ENCODE measurements around the gene C4orf36.
"Not testable (repeated sequence)": the region's sequence is repeated elsewhere in the genome, so short reads cannot be mapped to it uniquely, and the experiment has no call there.

C4orf36 gene

DNA sequence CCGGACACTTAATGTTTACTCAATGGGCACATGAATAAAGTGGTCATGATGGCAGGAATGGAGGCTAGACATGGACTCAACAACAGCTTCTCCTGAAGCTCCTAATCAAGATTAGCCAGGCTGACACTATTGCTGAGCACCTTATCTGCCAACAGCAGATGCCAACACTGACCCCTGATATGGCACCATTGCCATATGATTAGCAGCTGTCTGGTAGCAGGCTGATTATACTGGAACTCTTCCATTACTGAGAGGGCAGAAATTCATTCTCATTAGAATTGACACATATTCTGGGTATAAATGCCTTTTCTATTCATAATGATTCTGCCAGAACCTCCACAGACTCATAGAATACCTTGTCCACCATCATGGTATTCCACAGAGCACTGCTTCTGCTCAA is 24.2 kb upstream of the C4orf36 start:
- no peak for DNase-seq

DNA sequence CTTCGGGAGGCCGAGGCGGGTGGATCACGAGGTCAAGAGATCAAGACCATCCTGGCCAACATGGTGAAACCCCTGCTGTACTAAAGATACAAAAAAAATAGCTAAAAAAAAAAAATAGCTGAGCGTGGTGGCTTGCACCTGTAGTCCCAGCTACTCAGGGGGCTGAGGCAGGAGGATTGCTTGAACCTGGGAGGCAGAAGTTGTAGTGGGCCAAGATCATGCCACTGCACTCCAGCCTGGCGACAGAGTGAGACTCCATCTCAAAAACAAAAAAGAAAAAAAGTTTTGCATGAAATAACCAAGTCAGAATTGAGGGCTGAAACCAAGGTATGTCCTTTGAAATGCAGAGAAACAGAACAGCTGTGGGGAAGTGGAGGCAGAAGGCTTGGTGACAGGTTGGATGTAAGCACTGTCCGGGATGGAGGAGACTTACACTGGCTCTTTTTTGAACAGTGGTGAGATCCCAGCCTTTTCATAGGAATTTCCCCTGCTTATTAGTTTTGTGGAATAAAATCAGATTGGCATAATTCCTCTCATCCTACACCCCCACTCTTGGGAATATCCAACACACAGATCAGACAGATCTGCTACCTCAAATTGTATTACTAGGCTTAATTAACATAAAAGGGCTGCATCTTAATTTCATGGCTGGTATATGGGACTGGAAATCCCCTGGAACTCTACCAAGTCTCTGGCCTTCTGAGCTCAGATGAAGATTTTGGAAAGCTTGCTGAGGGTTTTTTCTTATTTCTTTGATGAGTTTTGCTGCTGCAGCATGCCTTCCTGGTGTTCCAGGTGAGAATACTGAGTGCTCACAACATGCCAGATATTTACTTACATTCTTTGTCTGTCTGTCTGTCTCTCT is 18.8 kb upstream of the C4orf36 start:
- DNase-seq = no peak

DNA sequence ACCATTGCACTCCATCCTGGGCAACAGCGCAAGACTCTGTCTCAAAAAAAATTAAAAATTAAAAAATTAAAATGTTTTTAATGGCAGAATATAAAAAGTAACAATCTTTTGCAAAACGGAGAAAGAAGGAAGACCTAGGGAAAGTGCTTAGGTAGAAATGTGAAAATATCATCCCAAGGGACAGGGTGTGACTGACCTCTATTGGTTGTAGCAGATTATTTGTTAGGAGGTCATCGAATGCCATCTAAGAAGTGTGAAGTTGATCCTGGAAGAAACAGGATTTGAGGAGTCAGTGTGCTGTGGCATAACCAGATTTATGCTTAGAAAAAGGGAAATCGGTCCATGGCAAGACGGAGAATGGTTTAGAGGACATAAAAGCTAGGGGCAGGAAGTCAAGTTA is 18.1 kb upstream of the C4orf36 start:
- DNase-seq = no peak

DNA sequence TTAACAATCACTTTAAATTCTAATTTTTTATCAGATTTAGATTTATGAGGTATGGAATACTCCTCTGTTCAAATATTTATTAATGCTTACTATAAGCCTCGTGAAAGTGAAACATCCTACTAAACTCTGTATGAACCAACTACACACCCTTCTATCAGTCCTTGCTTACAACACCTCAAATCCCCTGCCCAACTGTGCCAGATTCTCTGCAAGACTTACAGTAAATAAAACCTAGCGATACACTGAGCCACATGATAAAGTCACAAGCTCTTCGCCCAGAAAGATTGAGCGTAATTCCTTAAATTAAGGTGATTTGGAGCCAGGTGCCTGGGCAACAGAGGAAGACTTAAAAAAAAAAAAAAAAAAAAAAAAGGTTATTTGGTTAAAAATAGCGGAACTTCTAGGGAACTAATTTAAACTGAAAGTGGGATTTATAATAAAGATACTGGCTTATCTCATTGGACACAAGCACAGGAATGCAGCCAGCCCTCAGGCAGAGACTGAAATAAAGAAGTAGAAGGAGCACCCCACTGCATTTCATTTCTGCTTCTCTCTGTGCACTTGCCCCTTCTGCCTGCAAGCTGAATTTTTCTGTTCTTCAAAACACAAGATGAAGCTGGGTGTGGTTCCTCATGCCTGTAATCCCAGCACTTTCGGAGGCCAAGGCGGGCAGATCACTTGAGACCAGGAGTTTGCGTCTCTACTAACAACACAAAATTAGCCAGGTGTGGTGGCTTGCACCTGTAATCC is 17.5 kb upstream of the C4orf36 start:
- no peak for DNase-seq

DNA sequence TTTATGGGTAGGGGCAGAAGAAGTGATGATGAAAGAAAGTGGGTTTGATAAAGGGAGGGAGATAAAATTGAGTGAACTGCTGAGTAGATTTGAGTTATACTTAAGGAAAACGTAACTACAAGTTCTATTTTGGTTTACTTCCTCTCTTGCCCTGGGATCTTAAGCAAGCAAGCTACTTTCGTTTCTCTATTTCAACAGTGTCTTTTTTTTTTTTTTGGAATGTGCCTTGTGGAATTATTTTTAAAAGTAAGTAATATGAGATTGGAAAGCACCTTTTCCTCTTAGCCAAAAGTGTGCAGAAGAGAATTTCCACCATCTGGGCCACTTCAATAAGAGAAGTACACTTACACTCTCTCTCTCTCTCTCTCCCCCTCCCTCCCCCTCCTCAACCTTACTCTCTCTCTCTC is 16.0 kb upstream of the C4orf36 start:
- no peak for DNase-seq

DNA sequence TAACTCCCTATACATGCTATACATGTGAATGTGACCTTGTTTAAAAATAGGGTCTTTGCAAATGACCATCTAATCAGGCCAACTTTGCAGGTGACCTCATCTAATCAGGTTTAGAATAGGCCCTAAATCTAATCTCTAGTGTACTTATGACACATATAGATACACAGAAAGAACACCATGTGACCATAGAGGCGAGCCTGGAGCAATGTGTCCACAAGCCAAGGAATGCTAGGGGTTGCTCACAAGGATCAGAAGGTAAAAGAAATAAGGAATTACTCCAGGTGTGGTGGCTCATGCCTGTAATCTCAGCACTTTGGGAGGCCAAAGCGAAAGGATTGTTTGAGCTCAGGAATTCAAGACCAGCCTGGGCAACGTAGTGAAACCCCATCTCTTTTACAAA is 9.6 kb upstream of the C4orf36 start:
- no peak for DNase-seq

DNA sequence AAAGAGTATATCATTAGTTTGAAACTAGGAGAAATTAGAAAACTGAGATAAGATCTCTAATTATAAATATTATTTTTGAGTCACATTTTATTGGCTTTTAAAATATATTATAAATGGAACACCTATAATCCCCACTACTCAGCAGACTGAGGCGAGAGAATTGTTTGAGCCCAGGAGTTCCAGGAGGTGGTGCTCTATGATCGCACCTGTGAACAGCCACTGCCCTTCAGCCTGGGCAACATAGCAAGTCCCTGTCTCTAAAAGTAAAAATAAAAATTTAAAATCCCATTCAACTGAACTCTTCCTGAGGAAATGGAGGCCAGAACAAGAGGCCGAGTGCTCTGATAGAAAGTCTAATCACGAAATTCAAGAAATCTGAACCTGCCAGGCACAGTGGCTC is 6.3 kb upstream of the C4orf36 start:
- DNase-seq = no peak

DNA sequence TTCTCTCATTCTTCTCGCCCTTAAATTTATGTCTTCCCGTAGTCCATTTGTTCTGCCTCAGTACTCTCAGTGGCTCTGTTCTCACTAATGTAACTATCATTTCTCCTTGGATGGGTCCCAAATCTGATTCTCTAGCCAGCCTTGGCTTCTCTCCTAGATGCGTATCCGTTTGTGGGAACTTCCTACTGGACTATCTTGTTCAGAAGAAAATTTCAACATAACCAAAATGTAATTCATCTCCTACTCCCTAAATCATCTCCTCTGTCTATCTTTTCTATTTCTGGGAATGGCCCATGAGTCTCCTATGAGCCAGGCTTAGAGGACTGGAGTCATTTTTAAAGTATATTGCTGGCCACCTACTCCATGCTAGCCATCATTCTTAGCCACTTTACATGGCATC is 4.4 kb upstream of the C4orf36 start:
- no peak for DNase-seq

DNA sequence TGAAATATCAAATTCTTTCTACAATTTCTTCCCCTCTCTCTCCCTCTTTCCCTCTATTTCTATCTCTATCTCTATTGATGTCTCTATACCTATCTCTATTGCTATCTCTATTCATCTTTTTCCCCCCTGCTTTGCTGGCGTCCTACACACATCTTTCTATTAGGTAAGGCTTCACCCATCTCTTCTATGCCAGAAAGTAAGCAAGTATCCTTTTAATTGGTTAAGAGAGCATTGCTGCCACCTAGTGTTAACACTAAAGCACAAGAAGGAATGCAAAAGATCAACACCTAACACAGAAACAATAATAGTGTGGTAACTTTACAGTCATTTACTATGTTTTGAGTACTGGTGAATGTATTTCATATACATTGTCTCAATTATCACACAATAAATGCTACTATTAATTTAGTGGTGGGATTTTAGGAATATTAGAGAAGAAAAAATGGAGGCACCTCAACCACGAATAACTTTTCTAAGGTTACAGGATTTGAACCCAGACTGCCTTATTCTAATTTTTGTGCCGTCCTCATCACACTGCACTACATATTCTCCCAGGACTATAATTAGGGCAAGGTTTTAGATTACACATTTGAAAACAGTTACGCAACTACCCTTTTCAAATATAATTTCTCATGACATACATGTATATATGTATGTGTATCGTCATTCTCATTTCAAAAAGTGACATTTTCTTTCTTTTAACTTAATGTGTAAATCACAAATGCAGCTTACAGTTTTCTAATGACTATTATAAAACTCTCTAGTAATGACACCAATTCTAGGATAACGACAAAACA is 3.7 kb upstream of the C4orf36 start:
- peak; percentile 37 for DNase-seq

DNA sequence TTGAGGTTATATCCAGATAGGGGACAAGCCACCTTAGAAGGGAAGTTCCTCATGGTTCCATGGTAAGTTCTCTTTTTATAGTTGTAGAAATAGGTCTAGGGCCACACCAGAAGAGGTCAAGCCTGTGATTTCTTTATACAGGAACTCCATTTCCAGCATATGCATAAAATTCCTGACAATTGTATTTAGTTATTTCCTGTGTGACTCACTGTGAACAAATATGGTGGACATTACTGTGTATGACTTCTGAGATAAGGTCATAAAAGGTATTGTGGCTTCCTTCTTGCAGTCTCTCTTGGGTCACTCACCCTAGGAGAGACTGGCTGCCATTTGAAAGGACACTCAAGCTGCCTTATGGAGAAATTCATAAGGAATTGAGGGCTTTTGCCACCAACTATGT is 2.2 kb upstream of the C4orf36 start:
- DNase-seq = no peak

DNA sequence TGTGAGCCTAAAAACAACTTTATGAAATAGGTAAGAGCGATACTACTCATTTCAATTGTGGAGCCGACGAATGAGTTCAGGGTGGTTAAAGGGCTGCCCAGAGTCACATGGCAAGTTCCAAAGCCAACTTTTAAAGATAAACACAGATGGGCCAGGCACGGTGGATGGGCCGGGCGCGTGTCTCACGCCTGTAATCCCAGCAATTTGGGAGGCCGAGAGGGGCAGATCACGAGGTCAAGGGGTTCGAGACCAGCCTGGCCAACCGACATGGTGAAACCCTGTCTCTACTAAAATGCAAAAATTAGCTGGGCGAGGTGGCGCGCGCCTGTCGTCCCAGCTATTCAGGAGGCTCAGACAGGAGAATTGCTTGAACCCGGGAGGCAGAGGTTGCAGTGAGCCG is 914 bp upstream of the C4orf36 start:
- DNase-seq = no peak

DNA sequence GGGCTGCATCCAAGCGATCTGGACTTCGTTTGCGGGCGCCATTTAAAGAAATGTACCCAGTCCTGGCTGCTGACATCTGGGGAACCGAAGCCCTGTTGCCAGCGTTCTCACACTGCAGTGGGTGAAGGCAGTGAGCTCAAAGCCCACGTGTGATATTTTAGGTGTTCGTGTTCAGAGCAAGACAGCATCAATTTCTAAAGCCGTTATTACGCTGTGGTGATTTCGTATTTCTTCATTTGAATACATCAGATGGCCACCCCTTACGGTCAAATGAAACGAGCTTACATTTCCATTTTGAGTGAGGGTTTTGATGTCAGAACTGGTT is 376 bp upstream of the C4orf36 start:
- DNase-seq = no peak

DNA sequence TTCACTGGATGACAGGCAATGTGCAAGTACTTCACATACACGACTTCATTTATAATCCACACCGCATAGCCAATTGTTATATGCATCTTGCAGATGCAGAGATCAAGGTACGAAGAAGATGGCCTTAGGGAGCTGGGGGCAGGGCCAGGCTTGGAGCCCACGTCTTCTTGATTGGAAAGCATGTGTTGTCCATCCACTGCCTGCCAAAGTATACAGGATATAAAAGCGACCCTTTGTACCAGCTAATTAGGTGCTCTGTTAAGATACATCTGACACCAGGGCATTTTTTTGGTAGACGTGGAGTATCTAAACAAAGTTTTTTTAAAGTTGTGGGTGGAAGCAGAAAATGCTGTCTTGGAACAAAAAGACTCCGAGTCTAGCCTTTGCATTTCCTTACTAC is 1.4 kb downstream of the C4orf36 start:
- no peak for DNase-seq

DNA sequence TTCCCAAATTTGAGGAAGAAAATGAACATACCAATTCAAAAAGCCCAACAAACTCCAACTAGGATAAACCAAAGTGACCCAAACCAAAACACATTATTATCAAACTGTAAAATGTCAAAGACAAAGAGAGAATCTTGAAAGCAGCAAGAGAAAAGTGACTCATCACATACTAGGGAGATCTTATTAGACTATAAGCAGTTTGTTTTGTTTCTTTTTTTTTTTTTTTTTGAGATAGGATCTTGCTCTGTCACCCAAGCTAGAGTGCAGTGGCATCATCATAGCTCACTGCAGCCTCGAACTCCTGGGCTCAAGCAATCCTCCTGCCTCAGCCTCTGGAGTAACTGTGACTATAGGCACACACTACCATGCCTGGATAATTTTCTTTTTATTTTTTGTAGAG is 12.6 kb downstream of the C4orf36 start:
- no peak for DNase-seq

DNA sequence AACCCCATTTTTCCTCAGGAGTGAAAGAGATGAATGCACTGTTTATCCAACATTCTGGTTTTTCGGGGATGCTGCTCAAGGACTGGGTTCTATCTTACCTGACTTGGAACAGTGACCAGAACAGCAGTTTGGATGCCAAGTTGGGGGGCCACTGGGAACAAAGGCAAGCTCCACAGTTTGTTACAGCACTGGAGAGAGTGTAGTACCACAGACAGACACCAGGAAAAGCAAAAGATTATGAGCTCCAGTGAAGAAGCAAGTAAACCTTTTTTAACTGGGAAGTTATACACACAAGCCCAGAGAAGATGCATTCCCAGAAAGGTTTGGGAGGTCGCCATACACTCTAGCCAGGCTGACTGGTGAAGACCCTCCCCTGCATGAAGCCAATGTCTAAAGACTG is 13.6 kb downstream of the C4orf36 start:
- no peak for DNase-seq

DNA sequence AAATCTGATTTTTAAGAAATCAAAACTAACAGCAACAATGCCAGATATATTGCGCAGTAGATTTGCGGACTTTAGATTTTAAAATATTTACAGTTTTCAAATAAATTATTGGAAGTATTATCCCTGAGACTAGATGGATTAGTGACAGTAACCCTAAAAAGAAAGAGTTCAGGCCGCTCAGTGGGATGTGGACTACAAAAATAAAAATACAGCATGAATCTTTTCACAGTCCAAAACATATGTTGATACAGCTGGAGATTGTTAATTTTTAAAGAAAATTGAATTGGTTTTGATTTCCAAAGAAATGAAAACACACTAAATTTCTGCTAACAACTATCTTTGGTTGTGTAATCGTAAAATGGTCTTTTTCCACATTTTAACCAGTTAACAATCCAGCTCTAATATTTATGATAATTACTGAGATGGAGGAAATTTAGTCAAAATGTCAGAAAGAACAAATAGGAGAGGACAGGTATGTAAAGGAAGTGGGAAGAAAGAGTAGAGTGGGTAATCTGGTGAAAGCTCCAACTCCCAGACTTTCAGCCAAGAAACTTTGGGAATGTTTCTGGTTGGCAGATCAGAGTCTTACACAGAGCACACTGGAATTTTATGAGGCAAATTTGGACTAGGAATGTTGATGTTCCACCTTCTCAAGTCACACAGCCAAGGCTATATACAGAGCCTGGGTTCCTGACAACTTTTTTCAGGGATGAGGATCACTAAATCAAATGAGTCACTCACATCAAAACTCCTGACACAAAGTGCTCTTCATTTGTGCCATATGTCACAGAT is 15.1 kb downstream of the C4orf36 start:
- no peak for DNase-seq

DNA sequence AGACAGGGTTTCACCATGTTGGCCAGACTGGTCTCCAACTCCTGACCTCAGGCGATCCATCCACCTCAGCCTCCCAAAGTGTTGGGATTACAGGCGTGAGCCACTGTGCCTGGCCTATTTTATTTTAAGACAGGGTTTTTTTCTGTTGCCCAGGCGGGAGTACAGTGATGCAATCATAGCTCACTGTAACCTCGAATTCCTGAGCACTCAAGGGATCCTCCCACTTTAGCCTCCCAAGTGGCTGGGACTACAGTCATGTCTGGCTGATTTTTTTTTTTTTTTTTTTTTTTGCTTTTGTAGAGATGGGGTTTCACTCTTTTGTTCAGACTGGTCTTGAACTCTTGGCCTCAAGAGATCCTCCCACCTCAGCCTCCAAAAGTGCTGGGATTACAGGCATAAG is 16.8 kb downstream of the C4orf36 start:
- DNase-seq = not testable (repeated sequence)

DNA sequence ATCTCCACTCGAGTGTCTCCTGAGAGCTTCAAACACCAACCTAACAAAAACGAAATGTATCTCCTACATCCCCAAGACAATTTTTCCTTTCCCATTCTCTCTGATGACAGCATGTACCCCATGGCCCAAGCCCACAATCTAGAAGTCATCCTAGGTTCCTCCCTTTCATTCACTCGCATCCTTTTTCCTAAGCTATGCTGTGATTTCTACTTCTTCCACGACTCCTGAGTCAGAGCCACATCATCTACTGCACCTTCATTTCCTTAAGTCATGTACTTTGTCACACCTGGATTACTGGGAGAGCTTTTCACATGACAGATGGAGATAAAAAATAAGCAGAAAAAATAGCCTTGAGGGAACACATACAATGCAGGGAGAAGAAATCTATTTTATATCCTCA is 20.1 kb downstream of the C4orf36 start:
- DNase-seq = no peak

DNA sequence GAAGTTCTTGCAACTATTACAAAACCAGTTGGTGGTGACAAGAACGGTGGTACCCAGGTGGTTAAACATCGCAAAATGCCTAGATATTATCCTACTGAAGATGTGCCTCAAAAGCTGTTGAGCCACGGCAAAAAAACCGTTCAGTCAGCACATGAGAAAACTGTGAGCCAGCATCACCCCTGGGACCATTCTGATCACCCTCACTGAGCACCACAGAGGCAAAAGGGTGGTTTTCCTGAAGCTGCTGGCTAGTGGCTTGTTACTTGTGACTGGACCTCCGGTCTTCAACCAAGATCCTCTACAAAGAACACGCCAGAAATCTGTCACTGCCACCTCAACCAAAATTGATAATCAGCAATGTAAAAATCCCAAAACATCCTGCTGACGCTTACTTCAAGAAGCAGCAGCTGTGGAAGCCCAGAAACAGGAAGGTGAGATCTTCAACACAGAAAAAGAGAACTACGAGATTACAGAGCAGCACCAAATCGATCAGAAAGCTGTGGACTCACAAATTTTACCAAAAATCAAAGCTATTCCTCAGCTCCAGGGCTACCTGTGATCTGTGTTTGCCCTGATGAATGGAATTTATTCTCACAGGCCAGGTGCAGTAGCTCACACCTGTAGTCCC is 21.7 kb downstream of the C4orf36 start:
- no peak for DNase-seq

DNA sequence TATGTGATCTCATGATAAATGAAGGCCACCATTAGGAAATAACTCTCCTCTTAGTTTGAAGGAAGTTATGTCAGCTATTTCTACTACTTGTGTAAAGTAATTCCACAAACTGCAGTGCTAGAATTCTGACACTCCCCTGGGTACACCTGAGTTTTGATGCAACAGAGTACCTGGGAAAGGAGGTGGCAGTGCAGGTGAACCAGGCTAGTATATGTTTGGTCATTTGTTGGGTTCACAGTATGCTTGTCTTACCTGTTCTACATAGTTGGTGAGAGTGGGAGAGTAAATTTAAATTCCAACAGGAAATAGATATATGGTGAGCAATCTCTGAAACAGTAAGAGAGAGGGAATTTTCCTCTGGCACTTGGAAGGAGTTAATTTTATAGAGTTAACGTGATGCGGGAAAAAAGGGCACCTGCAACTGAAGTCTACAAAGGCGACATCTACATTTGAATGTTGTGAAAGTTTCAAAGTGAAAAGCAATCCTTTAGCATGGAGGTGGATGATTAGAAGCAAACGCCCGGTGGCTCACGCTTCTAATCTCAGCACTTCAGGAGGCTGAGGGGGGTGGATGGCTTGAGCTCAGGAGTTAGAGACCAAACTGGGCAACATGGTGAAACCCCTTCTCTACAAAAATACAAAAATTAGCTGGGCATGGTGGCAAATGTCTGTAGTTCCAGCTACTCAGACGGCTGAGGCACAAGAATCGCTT is 34.7 kb downstream of the C4orf36 start:
- no peak for DNase-seq

DNA sequence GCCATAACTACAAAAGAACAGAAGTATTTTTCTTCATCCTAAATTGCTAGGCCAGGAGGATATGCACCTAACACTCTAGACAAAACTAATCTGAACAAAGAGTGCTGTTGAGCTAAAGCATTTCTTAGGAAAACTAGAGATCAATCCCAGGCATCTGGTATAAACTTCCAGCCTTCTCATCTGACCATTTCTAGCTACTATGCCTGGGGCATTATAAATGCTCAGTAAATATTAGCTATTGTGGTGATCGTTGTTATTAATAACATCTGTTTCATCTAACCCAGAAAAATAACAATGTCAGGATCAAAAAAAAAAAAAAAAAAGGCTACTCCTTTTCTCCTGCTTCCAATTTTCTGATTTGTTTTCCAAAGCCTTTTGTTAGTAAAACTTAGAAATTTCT is 35.3 kb downstream of the C4orf36 start:
- DNase-seq = no peak

DNA sequence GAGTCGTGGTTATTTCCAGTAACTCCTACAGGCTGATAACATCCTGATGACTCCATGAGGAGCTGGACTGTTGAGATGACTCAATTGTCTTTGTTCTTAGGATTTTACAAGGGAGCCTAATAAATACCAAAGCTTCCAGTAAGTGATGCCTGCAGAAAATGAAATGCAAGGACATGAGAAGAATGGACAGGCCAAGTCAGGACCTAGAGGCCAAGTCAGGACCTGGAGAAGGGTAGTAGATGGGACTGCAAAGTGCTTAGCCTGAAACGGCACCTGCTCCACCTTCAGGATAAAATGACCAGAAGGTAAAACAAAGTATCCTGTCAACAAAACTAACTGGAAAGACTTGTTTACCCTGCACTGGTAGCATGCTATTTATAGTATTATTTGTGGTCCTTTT is 36.6 kb downstream of the C4orf36 start:
- DNase-seq = no peak
